ENCODE data around the gene DAZAP1. TPM values are rescaled to one million over a fixed set of nuclear protein-coding genes. Genes with fewer than 3 reads are reported as not detected.

Gene DAZAP1
- total and polyA plus RNA-seq, 3 experiments from 2014 or later: 7.7 to 253 (median 253) TPM

DNA sequence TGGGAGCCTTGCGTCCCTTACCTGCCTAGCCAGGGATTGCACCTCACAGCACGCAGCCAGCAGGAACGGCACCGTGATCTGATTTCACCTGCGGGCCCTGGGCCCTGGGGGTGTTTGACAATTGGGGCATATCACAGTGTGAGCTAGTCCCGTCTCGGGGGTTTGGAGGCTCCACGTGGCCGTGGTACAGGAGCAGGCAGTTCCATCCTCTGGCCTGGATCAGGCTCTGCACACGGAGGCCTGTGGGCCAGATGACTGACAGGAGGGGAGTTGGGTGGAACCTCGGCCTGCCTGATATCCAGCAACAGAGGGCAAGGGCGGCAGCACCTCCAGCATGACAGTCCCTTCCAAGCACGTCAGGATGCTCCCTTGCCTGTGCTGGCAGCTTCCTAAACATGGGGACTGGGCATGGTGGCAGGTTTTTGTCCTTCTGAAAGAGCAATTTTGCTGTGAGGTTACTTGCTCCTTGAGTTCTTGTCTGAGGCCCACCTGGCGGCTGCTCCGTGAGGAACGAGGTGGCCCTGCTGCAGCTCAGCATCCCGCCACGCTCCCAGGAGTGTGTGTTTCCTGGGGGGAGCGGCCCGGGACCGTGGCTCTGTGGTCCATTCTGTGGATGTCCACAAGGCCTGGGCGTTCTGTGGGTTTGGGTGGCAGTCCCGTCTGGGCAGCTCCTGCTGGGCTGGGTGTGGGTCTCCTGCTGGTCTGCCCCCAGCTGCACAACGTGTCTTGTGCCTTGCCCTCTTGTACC, 24.5 kb downstream of the DAZAP1 start:
- H3K36me3 Mint-ChIP-seq: peaks cover 0 to 62% (median 4%) of the 10 kb centered on the region in 3 donors
- H3K4me3 Mint-ChIP-seq: no peak overlapping the region
- H3K27me3 Mint-ChIP-seq: no peaks in the 10 kb centered on the region
- Histone ChIP-seq H3K9me3 (ENCODE audit: low read length) (no peaks in the 10 kb centered on the region), H3K27me3 (ENCODE audit: insufficient read depth, low read length, poor library complexity, severe bottlenecking) (no peaks in the 10 kb centered on the region), H3K4me3 (ENCODE audit: low read length) (no peak overlapping the region), H3K36me3 (ENCODE audit: insufficient read depth, low read length) (peaks cover 18% of the 10 kb centered on the region), H3K27ac (ENCODE audit: low read depth, low read length) (no peak overlapping the region), H3K4me1 (ENCODE audit: insufficient read depth, low read length) (no peaks in the 10 kb centered on the region)
- no peak overlapping the region for H3K27ac Mint-ChIP-seq
- no peaks in the 10 kb centered on the region for H3K9me3 Mint-ChIP-seq
- ChIA-PET CTCF (no interaction called here), POLR2A (interaction anchor here (0.5 to 0.6 kb wide), 2 partner anchors 86 to 542 kb away, joined by 3 to 5 read pairs; no protein-coding TSS in a partner anchor)
- no peaks in the 10 kb centered on the region for H3K4me1 Mint-ChIP-seq
- DNase-seq: no peak

- no peaks in the 10 kb centered on the region for H3K9me3 Mint-ChIP-seq
- H3K27ac ChIP-seq (ENCODE audit: low read depth, low read length): no peak overlapping the region
- CTCF ChIA-PET: no interaction called here
- H3K27me3 Mint-ChIP-seq: no peaks in the 10 kb centered on the region
- no peak overlapping the region for H3K4me3 Mint-ChIP-seq
- POLR2A ChIA-PET: interaction anchor here (0.5 to 0.6 kb wide), 2 partner anchors 85 to 543 kb away, joined by 3 to 5 read pairs; no protein-coding TSS in a partner anchor
- H3K4me1 ChIP-seq (ENCODE audit: insufficient read depth, low read length): peaks cover under 1% of the 10 kb centered on the region
- H3K4me1 Mint-ChIP-seq: peaks cover 0 to under 1% (median 0%) of the 10 kb centered on the region in 3 donors
- no peak overlapping the region for H3K4me3 ChIP-seq (ENCODE audit: low read length)
- DNase-seq: no peak
- no peak overlapping the region for H3K27ac Mint-ChIP-seq
- H3K27me3 ChIP-seq (ENCODE audit: insufficient read depth, low read length, poor library complexity, severe bottlenecking): no peaks in the 10 kb centered on the region
- no peaks in the 10 kb centered on the region for H3K9me3 ChIP-seq (ENCODE audit: low read length)
- peaks cover 15% of the 10 kb centered on the region for H3K36me3 ChIP-seq (ENCODE audit: insufficient read depth, low read length)
- H3K36me3 Mint-ChIP-seq: peaks cover 0 to 59% (median 4%) of the 10 kb centered on the region in 3 donors
Measured at GRCh38 chr19:1432507-1432887, 25.1 kb downstream of the DAZAP1 start.

- Mint-ChIP-seq H3K4me3 (peak overlapping the region in 1 of 7 donors; percentile 40), H3K36me3 (peaks cover 0 to 53% (median 4%) of the 10 kb centered on the region in 3 donors), H3K27ac (no peak overlapping the region), H3K4me1 (peaks cover 7 to 9% (median 7%) of the 10 kb centered on the region in 3 donors), H3K9me3 (no peaks in the 10 kb centered on the region), H3K27me3 (no peaks in the 10 kb centered on the region)
- ChIA-PET POLR2A (no interaction called here), CTCF (no interaction called here)
- no peak for DNase-seq
- Histone ChIP-seq H3K4me1 (ENCODE audit: insufficient read depth, low read length) (peaks cover 6% of the 10 kb centered on the region), H3K4me3 (ENCODE audit: low read length) (no peak overlapping the region), H3K27ac (ENCODE audit: low read depth, low read length) (no peak overlapping the region), H3K27me3 (ENCODE audit: insufficient read depth, low read length, poor library complexity, severe bottlenecking) (no peaks in the 10 kb centered on the region), H3K9me3 (ENCODE audit: low read length) (no peaks in the 10 kb centered on the region), H3K36me3 (ENCODE audit: insufficient read depth, low read length) (peaks cover 15% of the 10 kb centered on the region)
Measured at GRCh38 chr19:1433119-1434039, 26.0 kb downstream of the DAZAP1 start.

GRCh38 chr19:1434040-1434366, 26.6 kb downstream of the DAZAP1 start:
- POLR2A ChIA-PET: no interaction called here
- no peaks in the 10 kb centered on the region for H3K9me3 ChIP-seq (ENCODE audit: low read length)
- H3K4me1 Mint-ChIP-seq: peaks cover 8 to 12% (median 9%) of the 10 kb centered on the region in 3 donors
- H3K27me3 Mint-ChIP-seq: no peaks in the 10 kb centered on the region
- H3K27ac ChIP-seq (ENCODE audit: low read depth, low read length): no peak overlapping the region
- CTCF ChIA-PET: interaction anchor here (1.1 kb wide), 1 partner anchor 10 kb away, joined by 3 read pairs; no protein-coding TSS in a partner anchor
- no peak overlapping the region for H3K4me3 Mint-ChIP-seq
- H3K4me3 ChIP-seq (ENCODE audit: low read length): no peak overlapping the region
- no peak for DNase-seq
- no peaks in the 10 kb centered on the region for H3K27me3 ChIP-seq (ENCODE audit: insufficient read depth, low read length, poor library complexity, severe bottlenecking)
- H3K9me3 Mint-ChIP-seq: no peaks in the 10 kb centered on the region
- H3K36me3 Mint-ChIP-seq: peaks cover 0 to 57% (median 4%) of the 10 kb centered on the region in 3 donors
- no peak overlapping the region for H3K27ac Mint-ChIP-seq
- H3K36me3 ChIP-seq (ENCODE audit: insufficient read depth, low read length): peaks cover 15% of the 10 kb centered on the region
- H3K4me1 ChIP-seq (ENCODE audit: insufficient read depth, low read length): peaks cover 7% of the 10 kb centered on the region

DNA sequence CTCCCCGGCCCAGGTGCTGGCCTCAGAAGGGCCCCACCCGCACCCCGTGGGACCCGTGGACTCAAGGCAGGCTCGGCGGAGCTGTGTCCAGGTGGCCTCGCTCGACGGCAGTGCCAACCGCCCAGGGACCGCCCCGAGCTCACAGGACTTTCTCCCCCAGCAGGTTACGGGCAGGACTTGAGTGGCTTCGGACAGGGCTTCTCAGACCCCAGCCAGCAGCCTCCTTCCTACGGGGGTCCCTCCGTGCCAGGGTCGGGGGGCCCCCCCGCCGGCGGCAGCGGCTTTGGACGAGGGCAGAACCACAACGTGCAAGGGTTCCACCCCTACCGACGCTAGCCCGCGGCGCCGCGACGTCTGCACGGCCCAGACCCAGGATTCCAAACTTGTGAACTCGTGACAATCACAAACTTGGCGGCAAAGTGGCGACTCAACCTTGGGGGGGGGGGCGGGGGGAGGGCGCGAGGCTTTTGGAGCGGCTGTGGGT, 27.2 kb downstream of the DAZAP1 start:
- no peak overlapping the region for H3K27ac ChIP-seq (ENCODE audit: low read depth, low read length)
- peaks cover 13% of the 10 kb centered on the region for H3K4me1 ChIP-seq (ENCODE audit: insufficient read depth, low read length)
- peaks cover 11% of the 10 kb centered on the region for H3K36me3 ChIP-seq (ENCODE audit: insufficient read depth, low read length)
- no peak overlapping the region for H3K4me3 ChIP-seq (ENCODE audit: low read length)
- no peak for DNase-seq
- no peaks in the 10 kb centered on the region for H3K27me3 ChIP-seq (ENCODE audit: insufficient read depth, low read length, poor library complexity, severe bottlenecking)
- Mint-ChIP-seq H3K36me3 (peaks cover 0 to 61% (median 4%) of the 10 kb centered on the region in 3 donors), H3K27ac (no peak overlapping the region), H3K4me1 (peaks cover 11 to 18% (median 15%) of the 10 kb centered on the region in 3 donors), H3K9me3 (no peaks in the 10 kb centered on the region), H3K4me3 (no peak overlapping the region), H3K27me3 (no peaks in the 10 kb centered on the region)
- H3K9me3 ChIP-seq (ENCODE audit: low read length): no peaks in the 10 kb centered on the region
- ChIA-PET POLR2A (no interaction called here), CTCF (interaction anchor here (1.1 kb wide), 1 partner anchor 9 kb away, joined by 3 read pairs; no protein-coding TSS in a partner anchor)

DNA sequence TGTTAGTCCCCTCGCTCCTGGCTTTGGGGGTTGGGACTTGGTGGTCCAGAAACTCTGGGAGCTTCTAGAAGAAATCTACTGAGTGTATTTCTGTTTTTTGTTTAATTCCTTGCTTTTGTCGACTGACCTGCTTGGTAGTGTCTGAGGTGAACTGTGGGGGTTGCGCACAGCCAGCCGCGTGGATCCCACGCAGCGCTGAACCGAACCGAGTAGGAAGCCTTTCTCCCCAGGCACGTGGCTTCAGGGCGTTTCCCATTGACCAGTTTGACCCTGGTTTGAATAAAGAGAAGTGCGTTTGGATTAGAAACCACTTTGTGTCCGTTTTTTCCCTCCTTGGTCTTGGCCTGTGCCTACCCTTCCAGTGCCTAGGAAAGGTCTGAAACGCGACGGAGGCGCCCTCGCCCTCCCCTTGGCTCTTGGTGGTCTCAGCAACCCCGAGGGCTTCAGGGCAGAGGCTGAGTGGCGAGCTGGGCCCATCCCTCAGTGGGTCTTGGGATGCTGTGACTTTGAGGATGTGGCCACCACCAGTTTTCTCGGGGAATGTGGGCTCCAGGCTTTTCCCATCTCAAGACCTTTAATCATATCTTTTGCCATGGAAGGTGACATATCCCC, 28.1 kb downstream of the DAZAP1 start:
- CTCF ChIA-PET: no interaction called here

GRCh38 chr19:1437609-1438008, 30.2 kb downstream of the DAZAP1 start:
- H3K4me3 ChIP-seq (ENCODE audit: low read length): no peak overlapping the region
- Mint-ChIP-seq H3K27ac (peak overlapping the region in 6 of 8 donors; percentile 96 to 100 (median 98)), H3K4me3 (peak overlapping the region; percentile 49 to 100 (median 97)), H3K36me3 (peaks cover 3 to 66% (median 6%) of the 10 kb centered on the region in 3 donors), H3K27me3 (no peaks in the 10 kb centered on the region), H3K4me1 (peaks cover 23 to 35% (median 30%) of the 10 kb centered on the region in 3 donors), H3K9me3 (no peaks in the 10 kb centered on the region)
- no peak overlapping the region for H3K27ac ChIP-seq (ENCODE audit: low read depth, low read length)
- CTCF ChIA-PET: interaction anchor here (0.9 to 2.0 kb wide), 2 partner anchors 28 to 55 kb away, joined by 3 to 8 read pairs; no protein-coding TSS in a partner anchor
- H3K27me3 ChIP-seq (ENCODE audit: insufficient read depth, low read length, poor library complexity, severe bottlenecking): no peaks in the 10 kb centered on the region
- peaks cover 22% of the 10 kb centered on the region for H3K36me3 ChIP-seq (ENCODE audit: insufficient read depth, low read length)
- H3K4me1 ChIP-seq (ENCODE audit: insufficient read depth, low read length): peaks cover 27% of the 10 kb centered on the region
- no peak for DNase-seq
- POLR2A ChIA-PET: interaction anchor here (0.8 to 1.0 kb wide), 3 partner anchors 17 to 35 kb away, joined by 4 to 7 read pairs (median 4); no protein-coding TSS in a partner anchor
- no peaks in the 10 kb centered on the region for H3K9me3 ChIP-seq (ENCODE audit: low read length)

More for the DNA sequence above, 28.1 kb downstream of the DAZAP1 start:
- Histone ChIP-seq H3K4me3 (ENCODE audit: low read length) (no peak overlapping the region), H3K9me3 (ENCODE audit: low read length) (no peaks in the 10 kb centered on the region), H3K36me3 (ENCODE audit: insufficient read depth, low read length) (peaks cover 14% of the 10 kb centered on the region), H3K4me1 (ENCODE audit: insufficient read depth, low read length) (peaks cover 20% of the 10 kb centered on the region), H3K27ac (ENCODE audit: low read depth, low read length) (no peak overlapping the region), H3K27me3 (ENCODE audit: insufficient read depth, low read length, poor library complexity, severe bottlenecking) (no peaks in the 10 kb centered on the region)
- Mint-ChIP-seq H3K9me3 (no peaks in the 10 kb centered on the region), H3K27me3 (no peaks in the 10 kb centered on the region), H3K36me3 (peaks cover 0 to 62% (median 4%) of the 10 kb centered on the region in 3 donors), H3K27ac (no peak overlapping the region), H3K4me1 (peaks cover 17 to 26% (median 24%) of the 10 kb centered on the region in 3 donors), H3K4me3 (no peak overlapping the region)
- no peak for DNase-seq
- POLR2A ChIA-PET: interaction anchor here (1.1 kb wide), 1 partner anchor 21 kb away, joined by 5 read pairs; no protein-coding TSS in a partner anchor
